Neural cell (in vitro differentiated cells): ENCODE measurements around the gene LSAMP.

Experiments used
- CTCF ChIP-seq: fragments of 450-650 bp; IDR thresholded peaks from 2 replicates; pipeline ENCODE4 v1.5.1; 2014; ENCODE audit warnings: antibody characterized with exemption, mild to moderate bottlenecking, moderate library complexity; ENCODE audit not compliant: poor library complexity, severe bottlenecking
- EZH2 ChIP-seq: fragments of 200-600, 300-800 bp; shearing (Covaris generic), sonication (generic); IDR thresholded peaks from 2 replicates; pipeline ENCODE4 v1.6.1; 2014; ENCODE audit warnings: antibody characterized with exemption, low read length, borderline replicate concordance, mild to moderate bottlenecking; ENCODE audit not compliant: insufficient read depth, poor library complexity, severe bottlenecking

GRCh38 chr3:116037954-116038911, 407.1 kb downstream of the LSAMP start:
- no peak for TF ChIP-seq EZH2
- no peak for TF ChIP-seq CTCF
